Ovary (tissue), 9 donors: ENCODE data around the gene ST6GALNAC6. TPM values are rescaled to one million over a fixed set of nuclear protein-coding genes. Genes with fewer than 3 reads are reported as not detected.

Source experiments
- DNase-seq, 5 donors: peaks; one replicate each; pipeline ENCODE4 v3.0.0-alpha.2; 2019 to 2020
- H3K27ac ChIP-seq, 2 donors: fragments of 200-600 bp; one replicate each; pipeline versions ENCODE4 v1.5.1 to v1.8.0; 2019 to 2022
- H3K27me3 ChIP-seq: fragments of 200-600 bp; one replicate; pipeline ENCODE4 v1.8.0; 2022
- H3K36me3 ChIP-seq: fragments of 200-600 bp; sonication (generic); one replicate; pipeline ENCODE4 v1.5.1; 2019
- H3K4me1 ChIP-seq: one replicate; pipeline ENCODE4 v1.8.1; 2013; ENCODE audit warnings: mild to moderate bottlenecking, moderate library complexity; ENCODE audit not compliant: insufficient read depth
- H3K4me3 ChIP-seq: fragments of 200-600 bp; sonication (generic); one replicate; pipeline ENCODE4 v1.5.1; 2017
- H3K9me3 ChIP-seq, 2 donors: fragments of 200-600 bp in 1 of 2; sonication (generic) in 1 of 2; one replicate each; pipeline versions ENCODE4 v1.5.1 to v1.8.1; 2013 to 2019; ENCODE audit warnings: mild to moderate bottlenecking in 1 of 2, moderate library complexity in 1 of 2
- EP300 ChIP-seq: sonication (generic); formaldehyde crosslinking; IDR thresholded peaks from one replicate; pipeline ENCODE4 v1.6.1; 2017; ENCODE audit warnings: antibody characterized with exemption
- POLR2A ChIP-seq: fragments of 450-650 bp; IDR thresholded peaks from one replicate; pipeline ENCODE4 v1.6.1; 2017; ENCODE audit warnings: antibody characterized with exemption, mild to moderate bottlenecking, moderate library complexity
- WGBS, 3 donors: extraction: QIAGEN DNeasy Blood & Tissue Kit in 1 of 3; methylation state at CpG; one replicate each; pipeline versions ENCODE4 v1.1.5 to v1.1.7; 2013 to 2017; 5-methylcytosine and 5-hydroxymethylcytosine counted together
- intact Hi-C, 4 donors: fragments of 100-400 bp; cut with DNase I; formaldehyde crosslinking; loops; one replicate each; pipeline versions ENCODE4 v1.11.0 to v1.15.1; 2022 to 2023
- polyA plus RNA-seq, 2 donors: library from polyadenylated mRNA; stranded (reverse); fragments of 200-250 nt in 1 of 2; fragments of 350-450 nt in 1 of 2; fragmentation: Illumina TruSeq in 1 of 2; extraction: RNeasy Lipid Tissue Mini Kit (QIAGEN cat#74804) in 1 of 2; gene quantifications; one replicate each; pipeline ENCODE4 v1.2.3, GENCODE V29; 2013 to 2014
- total RNA-seq, 7 donors: library from RNA; depleted of rRNA in 2 of 7; stranded (reverse); fragments of >200 nt in 2 of 7; fragmentation: NEBNext Ultra II Directional in 3 of 7; extraction: Animal tissue kit (Norgen Biotek cat#: 25700) in 3 of 7; gene quantifications; one replicate each; pipeline versions ENCODE4 v1.1.0 to v1.2.4, GENCODE V29; 2016 to 2023
- TF ChIP-seq, protein P1 (sequence below), 3 donors: fragments of 450-650 bp in 2 of 3; fragments of 200-600 bp in 1 of 3; IDR thresholded peaks; one replicate each; pipeline versions ENCODE4 v1.5.1 to v1.8.0; 2016 to 2022; ENCODE audit warnings: antibody characterized with exemption in 3 of 3, mild to moderate bottlenecking in 1 of 3
- donor health status: DM: no; HTN: no; CAD: no; lungs with moderate emphysema.
- donor health status: DM: no; HTN: no; CAD: no.
- donor health status: Bipolar disorder and iron deficiency.
- donor health status: DM: yes; HTN: yes; CAD: no.
- donor health status: DM: no; HTN: no; CAD: no.
- donor health status: DM: yes; HTN: yes; CAD: no.

The ST6GALNAC6 gene
- total and polyA plus RNA-seq, 9 donors = 52.5 to 145 (median 111) TPM

DNA sequence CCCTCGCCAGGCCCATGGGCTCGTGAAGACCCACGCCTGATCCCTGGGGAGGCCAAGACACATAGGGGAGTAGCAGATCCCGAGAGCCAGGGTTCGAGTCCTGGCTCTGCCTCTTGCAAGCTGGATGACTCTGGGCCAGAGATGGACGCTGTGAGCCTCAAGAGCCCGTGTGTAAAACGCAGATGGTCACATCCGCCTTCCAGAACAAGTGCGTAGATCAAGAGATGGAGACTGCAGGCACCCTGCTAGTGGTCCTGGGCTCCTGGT is 9.2 kb upstream of the ST6GALNAC6 start:
- no peaks in the 10 kb centered on the region for H3K36me3 ChIP-seq
- 92 to 95% (median 94%) methylated on average over 10 of the region's 10 CpGs for WGBS, 3 donors
- intact Hi-C loops = no loop called here
- H3K27ac ChIP-seq = no peak overlapping the region
- H3K9me3 ChIP-seq = no peaks in the 10 kb centered on the region
- no peak overlapping the region for H3K4me3 ChIP-seq
- H3K27me3 ChIP-seq = no peaks in the 10 kb centered on the region
- peak in 1 of 5 donors; percentile 33 for DNase-seq
- H3K4me1 ChIP-seq = peaks cover 19% of the 10 kb centered on the region
- TF ChIP-seq EP300 = no peak
- TF ChIP-seq, protein P1, sequence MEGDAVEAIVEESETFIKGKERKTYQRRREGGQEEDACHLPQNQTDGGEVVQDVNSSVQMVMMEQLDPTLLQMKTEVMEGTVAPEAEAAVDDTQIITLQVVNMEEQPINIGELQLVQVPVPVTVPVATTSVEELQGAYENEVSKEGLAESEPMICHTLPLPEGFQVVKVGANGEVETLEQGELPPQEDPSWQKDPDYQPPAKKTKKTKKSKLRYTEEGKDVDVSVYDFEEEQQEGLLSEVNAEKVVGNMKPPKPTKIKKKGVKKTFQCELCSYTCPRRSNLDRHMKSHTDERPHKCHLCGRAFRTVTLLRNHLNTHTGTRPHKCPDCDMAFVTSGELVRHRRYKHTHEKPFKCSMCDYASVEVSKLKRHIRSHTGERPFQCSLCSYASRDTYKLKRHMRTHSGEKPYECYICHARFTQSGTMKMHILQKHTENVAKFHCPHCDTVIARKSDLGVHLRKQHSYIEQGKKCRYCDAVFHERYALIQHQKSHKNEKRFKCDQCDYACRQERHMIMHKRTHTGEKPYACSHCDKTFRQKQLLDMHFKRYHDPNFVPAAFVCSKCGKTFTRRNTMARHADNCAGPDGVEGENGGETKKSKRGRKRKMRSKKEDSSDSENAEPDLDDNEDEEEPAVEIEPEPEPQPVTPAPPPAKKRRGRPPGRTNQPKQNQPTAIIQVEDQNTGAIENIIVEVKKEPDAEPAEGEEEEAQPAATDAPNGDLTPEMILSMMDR (IDR thresholded peaks at IDR 0.05) = no peak

DNA sequence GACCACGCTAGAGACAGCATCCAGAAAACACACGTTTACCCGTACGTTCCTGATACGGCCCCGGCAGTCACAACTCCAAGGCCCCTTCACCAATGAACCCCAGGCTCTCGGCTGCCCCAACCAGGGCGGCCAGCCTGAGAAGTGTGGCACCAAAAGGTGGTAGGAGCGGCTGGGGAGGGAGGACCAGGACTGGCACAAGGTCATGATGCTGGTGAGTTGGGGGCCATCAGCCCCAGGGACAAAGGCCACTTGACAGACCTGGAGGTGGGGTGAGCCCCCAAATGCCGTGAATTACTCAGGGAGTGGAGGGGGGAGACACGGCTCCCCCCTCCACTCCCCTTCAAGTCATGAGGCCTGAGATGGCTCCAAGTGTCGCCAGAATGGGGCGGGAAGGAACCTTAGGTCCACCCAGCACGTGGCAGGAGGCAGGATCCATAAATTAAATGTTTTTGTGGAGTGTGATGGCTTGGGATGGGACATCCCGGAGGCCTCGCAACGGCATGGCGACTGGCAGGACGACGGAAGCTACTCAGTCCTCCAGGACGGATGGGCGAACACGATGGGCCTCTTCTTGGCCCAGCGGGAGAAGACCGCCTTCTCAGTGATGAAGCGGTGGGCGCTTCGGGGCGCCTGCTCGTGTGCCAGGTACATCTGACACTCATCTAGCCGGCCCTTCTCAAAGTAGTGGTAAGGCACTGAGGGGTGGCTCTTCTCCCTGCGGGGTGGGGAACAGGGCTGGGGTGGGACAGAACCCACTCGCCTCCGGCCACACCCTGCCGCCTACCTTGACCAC is 8.7 kb upstream of the ST6GALNAC6 start:
- intact Hi-C loops = no loop called here
- Histone ChIP-seq H3K9me3 (no peaks in the 10 kb centered on the region), H3K4me3 (no peak overlapping the region), H3K27me3 (no peaks in the 10 kb centered on the region), H3K4me1 (peaks cover 21% of the 10 kb centered on the region), H3K36me3 (no peaks in the 10 kb centered on the region), H3K27ac (no peak overlapping the region)
- TF ChIP-seq POLR2A (no peak), EP300 (no peak)
- TF ChIP-seq, protein P1 (IDR thresholded peaks at IDR 0.05) = no peak
- WGBS, 3 donors = 83 to 85% (median 84%) methylated on average over 34 to 35 of the region's 35 CpGs
- DNase-seq = peak in 1 of 5 donors; percentile 36

DNA sequence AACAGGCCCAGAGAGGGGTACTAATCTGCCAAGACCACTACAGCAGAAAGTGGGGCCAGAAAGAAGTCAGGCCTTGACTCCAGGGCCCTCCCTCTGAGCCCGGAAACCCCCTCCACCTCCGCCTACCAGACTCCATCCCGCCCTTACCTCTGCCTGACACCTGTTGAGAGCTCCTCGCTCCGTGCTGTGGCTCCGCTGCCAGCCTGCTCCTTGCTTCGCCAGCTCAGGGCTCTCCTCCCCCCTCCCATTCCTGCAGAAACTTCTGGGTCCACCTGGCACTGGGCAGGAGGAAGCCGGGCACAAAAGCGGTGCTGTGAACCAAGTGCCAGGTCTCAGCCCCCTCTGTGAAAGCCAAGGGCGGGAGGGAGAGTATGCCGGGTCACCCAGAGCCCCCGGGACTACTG is 6.4 kb upstream of the ST6GALNAC6 start:
- no peaks in the 10 kb centered on the region for H3K36me3 ChIP-seq
- TF ChIP-seq, protein P1 (IDR thresholded peaks at IDR 0.05) = no peak
- TF ChIP-seq EP300 = no peak
- TF ChIP-seq POLR2A = no peak
- no peaks in the 10 kb centered on the region for H3K9me3 ChIP-seq
- WGBS, 3 donors = 65 to 79% (median 76%) methylated on average over 12 of the region's 12 CpGs
- intact Hi-C loops = no loop called here
- no peak overlapping the region for H3K4me3 ChIP-seq
- H3K27me3 ChIP-seq = no peaks in the 10 kb centered on the region
- peaks cover 21% of the 10 kb centered on the region for H3K4me1 ChIP-seq
- peak in 2 of 5 donors; percentile 45 to 48 for DNase-seq
- peak overlapping the region; percentile 7 to 86 for H3K27ac ChIP-seq

GRCh38 chr9:127905004-127905728 is 5.8 kb upstream of the ST6GALNAC6 start:
- no peak overlapping the region for H3K4me3 ChIP-seq
- H3K36me3 ChIP-seq = no peaks in the 10 kb centered on the region
- intact Hi-C loops = no loop called here
- TF ChIP-seq EP300 = no peak
- TF ChIP-seq, protein P1 (IDR thresholded peaks at IDR 0.05) = no peak
- peak overlapping the region; percentile 13 to 86 for H3K27ac ChIP-seq
- WGBS, 3 donors = 68 to 82% (median 69%) methylated on average over 5 of the region's 5 CpGs
- H3K4me1 ChIP-seq = peaks cover 21% of the 10 kb centered on the region
- no peaks in the 10 kb centered on the region for H3K27me3 ChIP-seq
- no peaks in the 10 kb centered on the region for H3K9me3 ChIP-seq
- peak in 1 of 5 donors; percentile 30 for DNase-seq
